ENCODE measurements around the gene OTC.
A peak's percentile ranks its signal among the peaks of the same experiment; 100 is the strongest.

The OTC gene

DNA sequence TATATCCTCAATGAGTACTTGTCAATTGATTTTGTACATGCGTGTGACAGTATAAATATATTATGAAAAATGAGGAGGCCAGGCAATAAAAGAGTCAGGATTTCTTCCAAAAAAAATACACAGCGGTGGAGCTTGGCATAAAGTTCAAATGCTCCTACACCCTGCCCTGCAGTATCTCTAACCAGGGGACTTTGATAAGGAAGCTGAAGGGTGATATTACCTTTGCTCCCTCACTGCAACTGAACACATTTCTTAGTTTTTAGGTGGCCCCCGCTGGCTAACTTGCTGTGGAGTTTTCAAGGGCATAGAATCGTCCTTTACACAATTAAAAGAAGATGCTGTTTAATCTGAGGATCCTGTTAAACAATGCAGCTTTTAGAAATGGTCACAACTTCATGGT is at the start of gene OTC:
Gene OTC, plus strand, starts transcription at position 243 of the 400 bp plus-strand sequence. Its CDS starts 93 bp downstream, at position 336.
- DNase-seq (ENCODE audit: low read depth) = no peak

DNA sequence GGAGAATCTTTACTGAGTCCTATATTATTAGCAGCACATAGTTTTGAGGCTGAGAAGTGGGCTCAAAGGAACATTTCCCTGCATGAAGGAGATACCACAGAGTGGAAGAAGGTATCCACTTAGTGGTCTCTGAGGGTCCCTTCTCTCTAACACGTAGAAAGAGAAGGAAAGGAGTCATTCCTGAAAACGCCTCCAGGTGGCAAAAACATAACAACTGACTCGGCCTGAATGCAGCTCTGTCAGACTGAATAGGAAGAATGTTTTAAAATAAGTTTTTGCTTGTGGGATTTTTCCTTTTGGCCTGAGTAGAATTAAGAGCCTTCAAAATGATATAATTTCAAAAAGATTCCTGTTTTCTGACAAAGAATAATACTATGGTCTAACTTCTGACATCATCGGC is 48.4 kb upstream of the OTC start:
- no peak for DNase-seq (ENCODE audit: low read depth)

DNA sequence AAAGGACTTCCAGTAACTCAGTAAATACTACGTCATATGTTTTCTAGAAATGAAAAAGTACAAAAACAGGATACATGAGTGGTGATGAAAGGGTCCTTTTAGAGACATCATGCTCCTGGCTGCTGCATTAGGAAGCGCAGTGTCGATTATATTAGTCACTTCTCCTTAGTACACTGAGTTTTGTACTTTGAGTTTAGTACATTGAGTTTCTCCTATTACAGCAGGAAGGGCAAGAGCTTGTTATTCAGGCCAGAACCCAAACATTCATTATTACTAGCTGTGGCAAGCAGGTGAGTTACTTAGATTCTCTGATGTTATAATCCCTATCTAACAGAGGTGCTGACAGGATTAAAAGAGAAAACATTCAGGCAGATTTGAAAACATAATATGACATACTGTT is 46.4 kb upstream of the OTC start:
- DNase-seq (ENCODE audit: low read depth) = no peak

DNA sequence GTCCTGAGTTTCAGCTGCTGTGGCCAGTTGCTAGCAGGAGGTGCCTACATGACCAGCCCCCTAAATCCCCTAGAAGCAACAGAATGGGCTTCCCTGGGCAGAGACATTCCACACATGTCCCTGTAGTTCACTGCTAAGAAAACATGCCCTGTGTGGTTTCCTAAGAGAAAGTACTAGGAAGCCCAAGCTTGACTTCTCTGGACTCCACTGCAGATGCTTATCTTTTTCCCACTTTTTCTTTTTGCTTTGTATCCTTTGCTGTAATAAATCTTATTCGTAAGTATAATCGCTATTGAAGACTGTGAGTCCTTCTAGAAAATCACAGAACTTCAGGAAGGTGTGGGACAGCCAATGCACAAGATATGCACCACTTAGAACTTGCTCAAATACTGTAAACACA is 40.7 kb upstream of the OTC start:
- no peak for DNase-seq (ENCODE audit: low read depth)

DNA sequence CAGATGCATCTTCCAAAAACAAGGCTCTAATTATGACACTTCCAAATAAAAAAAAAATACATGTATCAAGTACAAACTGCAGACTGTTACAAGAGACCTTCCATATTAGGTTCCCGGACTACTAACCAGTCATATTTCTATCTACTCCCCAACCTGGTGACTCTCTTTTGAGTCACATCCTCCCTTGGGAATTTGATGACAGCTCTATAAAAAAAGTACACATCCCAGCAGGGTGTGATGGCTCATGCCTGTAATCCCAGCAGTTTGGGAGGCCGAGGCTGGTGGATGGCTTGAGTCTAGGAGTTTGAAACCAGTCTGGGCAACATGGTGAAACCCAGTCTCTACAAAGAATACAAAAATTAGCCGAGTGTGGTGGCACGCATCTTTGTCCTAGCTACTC is 40.0 kb upstream of the OTC start:
- DNase-seq (ENCODE audit: low read depth) = no peak

DNA sequence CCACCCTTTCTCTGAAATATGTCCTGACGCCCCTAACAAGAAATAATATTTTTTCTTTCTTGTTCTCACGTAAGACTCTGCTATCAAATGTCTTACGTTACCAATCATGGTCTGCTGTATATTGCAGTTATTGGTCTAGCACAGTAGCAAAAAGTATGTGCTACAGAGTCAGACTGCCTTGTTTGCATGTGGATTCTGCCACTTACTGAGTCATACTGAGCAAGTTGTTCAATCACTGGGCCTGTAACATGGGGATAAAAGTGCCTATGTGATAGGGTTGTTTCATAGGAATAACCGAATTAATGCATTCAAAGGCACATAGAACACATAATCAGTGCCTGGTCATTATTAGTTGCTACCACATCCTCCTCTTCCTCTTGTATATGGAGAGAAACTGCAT is 39.2 kb upstream of the OTC start:
- DNase-seq (ENCODE audit: low read depth) = no peak

DNA sequence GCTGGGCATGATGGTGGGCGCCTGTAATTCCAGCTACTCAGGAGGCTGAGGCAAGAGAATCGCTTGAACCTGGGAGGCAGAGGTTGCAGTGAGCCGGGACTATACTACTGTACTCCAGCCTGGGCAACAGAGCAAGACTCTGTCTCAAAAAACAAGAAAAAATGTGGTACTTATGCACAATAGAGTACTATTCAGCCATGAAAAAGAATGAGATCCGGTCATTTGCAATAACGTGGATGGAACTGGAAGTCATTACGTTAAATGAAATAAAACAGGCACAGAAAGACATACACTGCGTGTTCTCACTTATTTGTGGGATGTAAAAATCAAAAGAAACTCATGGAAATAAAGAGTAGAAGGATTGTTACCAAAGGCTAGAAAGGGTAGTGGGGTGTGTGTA is 37.2 kb upstream of the OTC start:
- DNase-seq (ENCODE audit: low read depth) = no peak

DNA sequence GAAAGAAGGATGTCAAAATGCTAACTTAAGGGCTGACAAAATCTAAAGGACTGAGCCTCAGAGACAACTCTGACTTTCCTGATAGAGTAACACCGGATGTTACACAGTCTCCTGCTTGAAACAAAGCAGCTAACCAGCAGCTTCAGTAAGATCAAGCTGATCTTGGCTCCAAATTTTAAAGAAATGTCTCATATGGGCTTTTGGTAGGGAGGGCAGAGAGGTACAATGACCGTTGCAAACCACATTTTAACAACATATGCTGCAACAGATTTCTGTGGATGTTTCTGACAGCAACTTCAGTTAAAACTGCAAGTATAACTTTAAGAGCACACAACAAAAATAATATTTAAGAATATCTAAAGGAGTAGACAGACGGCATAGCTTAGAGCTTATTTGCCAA is 34.2 kb upstream of the OTC start:
- no peak for DNase-seq (ENCODE audit: low read depth)

DNA sequence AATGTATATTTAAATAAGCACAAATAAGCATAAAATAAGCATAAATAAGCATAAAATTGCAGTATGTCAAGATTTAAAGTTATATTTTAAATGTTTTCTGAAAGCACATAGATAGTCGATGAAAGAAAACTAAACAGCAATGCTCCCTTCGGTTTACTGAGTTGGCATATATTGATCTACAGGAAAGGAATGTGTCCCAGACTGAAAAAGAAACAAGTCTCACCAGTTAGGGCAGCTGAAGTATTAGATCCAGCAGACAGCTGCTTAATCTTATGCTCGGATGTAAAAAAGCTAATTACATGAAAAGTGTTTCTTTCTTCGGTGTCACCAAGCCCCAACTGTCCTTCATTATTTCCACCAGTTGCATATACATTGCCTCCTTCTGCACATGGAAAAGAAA is 33.8 kb upstream of the OTC start:
- DNase-seq (ENCODE audit: low read depth) = no peak

DNA sequence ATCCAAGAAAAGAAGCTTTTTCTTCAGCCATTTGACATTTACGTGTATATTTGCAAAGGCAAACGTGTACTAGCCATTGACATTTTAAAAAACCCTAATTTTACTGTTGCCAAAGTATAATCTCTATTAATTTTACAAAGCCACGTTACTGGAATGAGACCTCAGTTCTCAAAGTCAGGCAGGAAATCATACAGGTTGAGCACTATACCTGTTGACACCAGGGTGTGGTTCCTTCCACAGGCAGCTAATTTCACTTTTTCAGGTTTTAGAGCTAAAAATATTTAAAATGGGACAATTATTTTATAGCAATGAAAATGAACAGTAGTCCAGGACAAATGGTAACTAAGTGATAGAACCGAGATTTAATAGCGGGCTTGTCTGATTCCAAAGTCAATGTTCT is 31.6 kb upstream of the OTC start:
- no peak for DNase-seq (ENCODE audit: low read depth)

DNA sequence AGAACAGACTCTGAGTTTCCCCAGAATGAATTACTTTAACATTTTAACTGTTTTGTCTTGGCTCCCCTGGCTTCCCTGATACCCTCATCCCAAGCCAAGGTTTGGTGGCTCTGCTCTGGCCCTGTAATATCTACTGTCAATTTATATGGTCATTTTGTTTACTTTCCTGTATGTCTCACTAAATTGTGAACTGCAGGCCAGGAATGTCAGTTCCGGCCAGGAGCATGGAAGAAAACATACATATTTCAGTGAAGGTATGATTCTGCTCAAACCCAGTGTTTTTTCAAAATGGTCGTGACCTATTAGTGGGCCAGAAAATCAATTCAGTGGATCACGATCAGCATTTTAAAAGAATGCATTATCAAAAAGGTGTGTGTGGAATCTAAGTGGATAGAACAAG is 26.3 kb upstream of the OTC start:
- DNase-seq (ENCODE audit: low read depth) = no peak

DNA sequence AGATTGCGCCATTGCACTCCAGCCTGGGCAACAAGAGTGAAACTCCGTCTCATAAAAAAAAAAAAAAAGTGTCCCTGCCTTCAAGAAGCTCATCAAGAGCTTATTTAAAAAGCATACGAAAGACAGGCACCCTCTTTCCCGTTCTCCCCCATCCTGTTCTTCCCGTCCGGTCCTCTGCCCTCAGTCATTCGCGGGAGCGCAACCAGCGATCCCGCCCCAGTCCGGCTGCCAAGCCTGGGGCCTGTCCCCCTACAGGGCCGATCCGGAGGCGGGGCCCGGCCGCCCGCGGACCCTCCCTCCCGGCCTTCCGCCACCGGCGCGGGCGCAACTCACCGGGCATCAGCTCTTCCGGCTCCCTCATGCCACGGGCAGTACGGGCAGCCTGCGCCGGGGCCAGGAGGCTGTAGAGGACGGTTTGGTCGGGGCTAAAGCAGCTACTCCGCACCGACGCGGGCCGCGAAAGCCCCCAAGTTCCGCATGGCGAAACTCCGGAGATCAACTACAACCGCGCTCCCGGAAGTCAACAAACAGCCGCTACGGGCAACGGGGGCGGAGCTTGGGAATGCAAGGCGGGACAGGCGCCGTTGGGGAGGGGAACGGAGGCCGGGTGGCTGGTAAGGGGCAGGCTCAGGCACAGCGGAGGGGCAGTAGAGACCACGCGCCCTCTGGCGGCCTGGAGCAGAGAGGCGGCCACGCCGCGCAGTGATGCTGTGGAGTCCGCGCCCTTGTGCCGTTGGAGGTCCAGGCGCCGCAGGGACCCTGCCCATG is 25.2 kb upstream of the OTC start, which contains the start of gene RPGR:
Gene RPGR, minus strand, starts transcription at position 503 of the 768 bp plus-strand sequence. Its CDS starts 142 bp downstream, at position 361.
- peak; percentile 79 for DNase-seq (ENCODE audit: low read depth)

DNA sequence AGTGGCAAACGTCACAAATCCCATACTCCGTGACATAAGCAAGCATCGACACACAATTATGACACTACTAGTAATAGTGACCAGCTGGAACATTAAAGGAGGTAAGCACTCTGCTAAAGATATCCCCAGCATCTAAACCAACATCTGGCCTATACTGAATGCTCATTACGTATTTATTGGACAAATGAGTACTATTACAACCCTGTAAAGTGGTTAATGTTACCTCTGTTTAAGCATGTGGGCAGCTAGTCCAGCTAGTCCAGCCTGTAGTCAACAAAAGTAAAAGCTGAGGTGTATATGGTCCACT is 24.7 kb upstream of the OTC start:
- no peak for DNase-seq (ENCODE audit: low read depth)

DNA sequence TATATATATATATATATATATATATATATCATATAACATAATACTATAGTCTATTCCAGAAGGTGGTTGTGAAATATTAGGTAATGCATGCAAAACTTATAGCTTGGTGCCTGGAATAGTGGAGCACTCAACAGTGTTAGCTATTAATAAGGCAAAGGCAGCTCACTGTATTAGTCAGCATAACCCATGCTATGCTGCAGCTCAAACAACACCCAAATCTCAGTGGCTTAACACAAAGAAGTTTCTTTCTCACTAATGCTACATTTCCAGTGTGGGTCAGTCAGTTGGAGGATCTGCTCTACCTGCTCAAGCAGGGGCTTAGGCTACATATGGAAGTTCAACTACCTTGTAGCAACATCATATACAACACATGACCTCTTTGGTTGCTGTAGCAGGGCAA is 19.9 kb upstream of the OTC start:
- DNase-seq (ENCODE audit: low read depth) = no peak

DNA sequence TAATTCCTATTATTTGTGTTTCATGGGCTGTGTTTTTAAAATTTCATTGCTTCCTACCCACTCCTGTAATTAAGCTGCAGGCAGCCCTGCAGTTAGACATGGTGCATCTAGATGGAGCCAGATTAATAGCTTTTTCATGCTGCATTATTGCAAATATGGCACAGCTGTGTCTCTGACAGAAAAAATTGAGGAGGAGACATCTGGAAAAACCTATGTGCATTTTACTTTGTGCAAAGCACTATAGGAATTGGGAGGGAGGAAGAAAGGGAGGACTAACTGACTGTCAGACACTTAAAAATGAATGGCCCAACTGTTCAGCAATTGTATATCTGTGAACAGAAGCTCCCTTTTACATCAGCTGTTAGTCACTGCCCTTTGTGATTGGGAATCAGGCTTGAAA is 17.0 kb upstream of the OTC start:
- DNase-seq (ENCODE audit: low read depth) = no peak

DNA sequence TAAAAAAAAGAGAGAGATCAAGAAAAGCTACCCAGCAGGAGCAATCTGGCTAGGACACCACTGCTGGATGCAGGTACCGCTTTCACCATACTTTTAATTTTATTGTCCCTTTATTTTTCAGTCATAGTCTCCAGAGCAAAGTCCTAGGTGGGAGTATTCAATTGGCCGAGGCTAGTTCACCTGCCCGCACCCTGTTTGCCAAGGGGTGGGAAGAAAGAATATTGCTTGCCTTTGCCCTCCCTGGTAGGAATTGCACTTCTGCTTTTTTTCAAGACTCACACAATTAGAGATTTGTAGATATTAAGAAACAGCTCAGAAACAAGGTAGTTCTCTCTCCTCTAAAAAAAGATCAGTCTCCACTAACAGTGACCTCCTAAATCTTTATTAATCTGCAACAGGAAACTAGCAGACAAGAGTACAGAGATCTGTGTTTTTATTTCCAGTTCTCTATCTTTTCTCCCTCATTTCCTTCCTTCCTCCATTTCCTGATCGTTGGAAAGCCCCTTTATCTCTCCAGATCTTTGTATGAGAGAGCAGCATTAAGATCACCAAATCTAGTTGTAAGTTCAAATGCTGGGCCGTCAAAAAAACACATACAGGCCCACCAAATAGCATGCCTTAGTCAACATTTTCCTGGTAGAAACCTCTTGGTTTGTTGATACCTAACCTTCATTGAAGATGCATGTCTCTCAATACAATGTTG is 15.7 kb upstream of the OTC start:
- DNase-seq (ENCODE audit: low read depth) = no peak

DNA sequence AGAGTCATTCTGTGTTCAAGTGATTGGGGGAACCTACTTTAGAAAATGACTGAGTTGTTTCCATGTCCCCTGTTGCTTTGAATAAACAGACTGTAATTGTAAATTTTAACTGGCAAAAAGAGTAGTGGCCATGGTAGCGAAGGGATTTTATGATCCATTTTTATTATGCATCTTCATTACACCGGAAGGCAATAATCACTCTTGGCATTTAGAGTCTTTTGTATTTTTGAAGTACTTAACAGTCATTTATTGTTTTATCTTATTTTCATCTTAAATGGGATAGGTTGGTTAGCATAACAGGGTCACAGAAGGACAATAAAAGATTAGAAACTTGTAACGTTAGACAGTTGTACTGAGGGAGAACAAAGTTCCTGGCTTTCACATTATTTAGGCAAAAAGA is 11.0 kb upstream of the OTC start:
- DNase-seq (ENCODE audit: low read depth) = no peak

DNA sequence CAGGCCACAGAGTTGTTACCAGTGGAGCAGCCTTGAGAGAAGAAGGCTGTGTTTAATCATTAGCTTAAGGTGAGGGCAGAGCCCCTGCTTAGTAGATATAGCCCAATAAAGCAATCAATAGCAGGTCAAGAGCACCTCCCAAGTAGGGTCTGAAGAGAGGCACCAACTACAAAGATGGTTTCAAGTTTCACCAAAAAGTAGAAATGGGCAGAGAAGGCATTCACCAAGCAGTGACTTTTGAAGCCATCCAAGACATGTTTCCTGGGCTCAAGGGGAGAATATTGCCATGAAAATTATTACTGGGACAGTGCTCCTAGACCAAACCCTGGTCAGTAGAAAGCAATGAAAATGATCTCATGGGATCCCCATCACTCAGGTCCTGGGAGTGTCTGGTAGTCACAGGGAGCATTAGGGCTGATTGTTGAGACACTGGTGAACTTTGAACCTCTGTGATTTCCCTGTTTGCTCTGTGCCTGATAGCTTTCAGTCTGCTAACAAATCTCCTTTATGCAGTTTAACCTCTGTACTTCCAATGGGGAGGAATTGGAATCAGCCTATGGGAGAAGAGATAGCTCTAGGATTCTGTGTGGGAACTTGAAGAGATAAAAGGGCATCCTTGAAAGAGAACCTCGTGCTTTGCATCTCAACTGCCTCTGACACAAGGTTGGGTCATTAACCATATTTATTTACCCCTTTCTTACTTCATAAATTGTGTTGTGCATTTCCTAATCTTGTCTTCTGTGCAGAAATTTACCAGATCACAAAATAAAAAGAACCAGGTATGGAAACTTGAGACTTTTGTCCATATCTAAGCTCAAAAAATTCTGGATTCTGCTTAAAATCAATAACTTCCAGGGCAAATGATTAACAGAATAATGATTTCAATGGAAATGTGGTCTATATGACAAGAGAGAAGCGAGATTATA is 9.3 kb upstream of the OTC start:
- DNase-seq (ENCODE audit: low read depth) = no peak

DNA sequence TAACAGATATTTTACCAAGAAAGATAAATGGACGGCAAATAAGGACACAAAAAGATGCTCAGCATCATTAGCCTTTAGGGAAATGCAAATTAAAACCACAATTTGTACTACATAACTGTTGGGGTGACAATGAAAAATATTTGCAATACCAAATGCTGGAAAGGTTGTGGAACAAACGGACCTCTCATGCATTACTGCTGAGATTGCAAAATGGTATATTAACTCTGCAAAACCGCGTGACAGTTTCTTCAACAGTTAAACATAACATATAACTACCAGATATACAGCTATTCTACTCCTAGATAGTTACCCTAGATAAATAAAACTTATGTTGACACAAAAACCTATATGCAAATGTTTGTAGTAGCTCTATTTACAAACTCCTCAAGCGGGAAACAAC is 6.3 kb upstream of the OTC start:
- no peak for DNase-seq (ENCODE audit: low read depth)

DNA sequence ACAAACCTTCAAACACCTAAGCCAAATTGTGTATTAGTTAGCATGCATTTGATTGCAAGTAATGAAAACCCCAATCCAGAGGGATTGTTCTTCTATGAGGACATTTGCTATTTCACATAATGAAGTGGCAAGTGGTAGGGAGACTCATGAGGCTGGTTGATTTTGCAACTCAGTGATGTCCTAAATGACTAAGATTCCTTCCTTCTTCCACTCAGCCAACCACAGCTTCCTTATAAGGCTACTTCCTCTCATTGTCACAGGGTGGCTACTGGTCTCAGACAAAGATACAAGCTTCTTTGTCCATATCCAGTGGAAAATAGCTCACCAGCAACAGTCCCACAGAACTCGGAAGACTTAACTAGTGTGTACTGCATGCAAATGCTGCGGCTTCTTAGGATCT is 5.3 kb upstream of the OTC start:
- DNase-seq (ENCODE audit: low read depth) = no peak

DNA sequence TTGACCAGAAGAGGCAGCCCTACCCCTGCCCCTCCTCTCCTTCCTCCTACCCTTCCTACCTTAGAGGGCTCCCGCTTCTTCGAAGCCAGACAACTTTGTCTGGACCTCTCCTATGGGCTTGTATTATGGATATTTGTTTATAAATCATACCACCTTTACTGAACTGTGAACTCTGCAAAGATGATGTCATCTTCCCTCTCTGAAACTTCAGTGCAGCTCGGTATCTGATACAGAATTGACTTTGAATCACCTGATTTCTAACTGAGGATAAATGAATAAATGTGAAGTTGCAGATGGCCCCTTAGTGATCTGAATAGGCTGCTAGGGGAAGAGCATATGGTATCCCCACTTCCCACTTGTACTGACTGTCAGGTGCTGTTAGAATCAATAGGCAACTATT is 1.1 kb upstream of the OTC start:
- DNase-seq (ENCODE audit: low read depth) = no peak

DNA sequence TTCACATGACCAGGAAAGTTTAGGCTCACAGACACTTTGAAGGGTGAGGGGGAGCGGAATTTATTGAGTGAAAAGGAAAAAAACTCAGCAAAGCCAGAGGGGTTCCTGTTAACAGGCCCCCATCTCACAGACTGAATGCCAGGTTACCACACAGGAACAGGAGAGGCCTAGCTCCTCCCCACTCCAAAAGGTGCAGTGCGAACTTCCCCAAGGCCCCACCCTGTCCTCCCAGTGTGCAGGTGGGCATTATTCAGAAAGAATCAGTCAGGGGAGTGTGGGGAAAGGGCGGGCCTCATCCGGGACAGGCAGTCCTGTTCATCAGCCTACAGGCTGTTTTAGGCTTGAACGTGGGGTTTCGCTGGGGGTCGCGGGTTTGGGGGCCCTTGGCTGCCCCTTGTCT is 4.0 kb downstream of the OTC start:
- no peak for DNase-seq (ENCODE audit: low read depth)

All from activated T-helper 1 cell treated with Interleukin-2 at 50 U/mL for 16 hours (primary cell).